Mammary epithelial cell (primary cell): ENCODE data around the gene UBE2E1.

Source experiments
- EZH2 ChIP-seq: IDR thresholded peaks from 2 replicates; pipeline ENCODE4 v1.6.1; 2012; ENCODE audit warnings: low read length, inconsistent platforms, borderline replicate concordance
- TF ChIP-seq, protein P1 (sequence below), 2 donors: IDR thresholded peaks in 1 of 2; conservative IDR thresholded peaks in 1 of 2; 2 replicates each; pipeline ENCODE4 v1.5.1; 2011 to 2012; ENCODE audit warnings: inconsistent platforms in 2 of 2, low read length in 2 of 2, mild to moderate bottlenecking in 2 of 2, control low read depth in 1 of 2, low read depth in 1 of 2; ENCODE audit not compliant: insufficient read depth in 1 of 2; ENCODE audit errors: extremely low read depth in 1 of 2

DNA sequence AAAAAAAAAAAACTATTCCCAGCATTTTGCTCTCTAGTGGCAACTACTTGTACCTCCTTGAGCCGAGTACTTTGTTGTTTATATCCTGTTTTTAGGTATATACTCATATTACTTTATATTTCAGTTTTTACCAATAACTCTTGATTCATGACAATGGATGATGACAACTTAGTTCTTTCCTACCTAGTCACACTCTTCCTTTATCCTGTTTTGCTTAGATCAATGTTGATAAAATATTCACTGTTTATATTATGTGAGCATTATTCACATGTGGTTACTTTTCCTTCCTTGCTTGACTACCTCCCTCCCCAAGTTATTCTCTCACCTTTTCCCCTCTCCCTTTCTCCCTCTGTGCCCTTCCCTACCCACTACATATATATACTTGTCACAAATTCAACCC is 57.3 kb downstream of the UBE2E1 start:
- no peak for TF ChIP-seq EZH2
- TF ChIP-seq, protein P1, sequence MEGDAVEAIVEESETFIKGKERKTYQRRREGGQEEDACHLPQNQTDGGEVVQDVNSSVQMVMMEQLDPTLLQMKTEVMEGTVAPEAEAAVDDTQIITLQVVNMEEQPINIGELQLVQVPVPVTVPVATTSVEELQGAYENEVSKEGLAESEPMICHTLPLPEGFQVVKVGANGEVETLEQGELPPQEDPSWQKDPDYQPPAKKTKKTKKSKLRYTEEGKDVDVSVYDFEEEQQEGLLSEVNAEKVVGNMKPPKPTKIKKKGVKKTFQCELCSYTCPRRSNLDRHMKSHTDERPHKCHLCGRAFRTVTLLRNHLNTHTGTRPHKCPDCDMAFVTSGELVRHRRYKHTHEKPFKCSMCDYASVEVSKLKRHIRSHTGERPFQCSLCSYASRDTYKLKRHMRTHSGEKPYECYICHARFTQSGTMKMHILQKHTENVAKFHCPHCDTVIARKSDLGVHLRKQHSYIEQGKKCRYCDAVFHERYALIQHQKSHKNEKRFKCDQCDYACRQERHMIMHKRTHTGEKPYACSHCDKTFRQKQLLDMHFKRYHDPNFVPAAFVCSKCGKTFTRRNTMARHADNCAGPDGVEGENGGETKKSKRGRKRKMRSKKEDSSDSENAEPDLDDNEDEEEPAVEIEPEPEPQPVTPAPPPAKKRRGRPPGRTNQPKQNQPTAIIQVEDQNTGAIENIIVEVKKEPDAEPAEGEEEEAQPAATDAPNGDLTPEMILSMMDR (conservative IDR thresholded peaks at IDR 0.05 in 1 of 2, IDR thresholded peaks at IDR 0.05 in 1 of 2; ENCODE audit: extremely low read depth in 1 of 2, insufficient read depth in 1 of 2, low read depth in 1 of 2, low read length in 2 of 2): no peak
